Upper lobe of left lung (tissue), 4 donors: ENCODE measurements around the gene FAM200C.

Source experiments
- CTCF ChIP-seq, 6 experiments: fragments of 450-650 bp in 4 of 6; fragments of 200-600 bp in 2 of 6; sonication (generic) in 2 of 6; IDR thresholded peaks; one replicate each; pipeline ENCODE4 v1.5.1; 2016 to 2019; ENCODE audit warnings: antibody characterized with exemption in 6 of 6
- EP300 ChIP-seq, 4 donors: sonication (generic); formaldehyde crosslinking; IDR thresholded peaks; one replicate each; pipeline ENCODE4 v1.5.1; 2017; ENCODE audit warnings: antibody characterized with exemption in 4 of 4, control low read depth in 2 of 4
- POLR2A ChIP-seq, 4 donors: fragments of 450-650 bp; IDR thresholded peaks; one replicate each; pipeline ENCODE4 v1.5.1; 2016 to 2017; ENCODE audit warnings: antibody characterized with exemption in 4 of 4, mild to moderate bottlenecking in 2 of 4
- POLR2AphosphoS5 ChIP-seq, 2 donors: sonication (generic); formaldehyde crosslinking; IDR thresholded peaks; one replicate each; pipeline ENCODE4 v1.5.1; 2017; ENCODE audit warnings: antibody characterized with exemption in 2 of 2

GRCh38 chr5:160420331-160420610 lies 20.4 kb upstream of the FAM200C start:
- no peak for TF ChIP-seq CTCF (IDR thresholded peaks at IDR 0.05)
- TF ChIP-seq POLR2A (IDR thresholded peaks at IDR 0.05): no peak
- no peak for TF ChIP-seq POLR2AphosphoS5 (IDR thresholded peaks at IDR 0.05)
- TF ChIP-seq EP300 (IDR thresholded peaks at IDR 0.05): no peak
